Measurements from ENCODE around the gene BTAF1.

- TF ChIP-seq POLR2A (IDR thresholded peaks at IDR 0.05) (no peak), POLR2AphosphoS5 (IDR thresholded peaks at IDR 0.05) (no peak), CTCF (IDR thresholded peaks at IDR 0.05) (no peak)
Measured at GRCh38 chr10:91931526-91932190, 8.1 kb downstream of the BTAF1 start.

Measured in stomach (tissue), 4 donors.